Right atrium auricular region (tissue), 2 donors: ENCODE data around the gene TMCC2. TPM values are rescaled to one million over a fixed set of nuclear protein-coding genes. Genes with fewer than 3 reads are reported as not detected.

Source experiments
- DNase-seq: peaks from one replicate; pipeline ENCODE4 v3.0.0-alpha.2; 2019; ENCODE audit warnings: low spot score
- H3K27ac ChIP-seq, 2 donors: fragments of 200-600 bp; sonication (generic); 1 replicate in 1 of 2; 2 replicates in 1 of 2; pipeline ENCODE4 v1.5.1; 2016 to 2019
- H3K27me3 ChIP-seq, 2 donors: fragments of 200-600 bp; sonication (generic); one replicate each; pipeline versions ENCODE4 v1.5.1 to v1.6.0; 2017 to 2019
- H3K36me3 ChIP-seq: fragments of 200-600 bp; sonication (generic); one replicate; pipeline ENCODE4 v1.5.1; 2016
- H3K4me1 ChIP-seq, 2 donors: fragments of 200-600 bp; sonication (generic); one replicate each; pipeline versions ENCODE4 v1.5.1 to v1.6.0; 2017 to 2019
- H3K4me3 ChIP-seq, 2 donors: fragments of 200-600 bp; sonication (generic); 1 replicate in 1 of 2; 2 replicates in 1 of 2; pipeline ENCODE4 v1.5.1; 2017 to 2019; ENCODE audit warnings: mild to moderate bottlenecking in 1 of 2, moderate library complexity in 1 of 2
- H3K9me3 ChIP-seq, 2 donors: fragments of 200-600 bp; sonication (generic); one replicate each; pipeline ENCODE4 v1.5.1; 2019
- CTCF ChIP-seq, 2 donors: fragments of 200-600 bp; sonication (generic); IDR thresholded peaks; one replicate each; pipeline ENCODE4 v1.5.1; 2019; ENCODE audit warnings: antibody characterized with exemption in 2 of 2
- total RNA-seq, 2 donors: library from RNA; depleted of rRNA; stranded (reverse); fragments of >200 nt; gene quantifications; one replicate each; pipeline ENCODE4 v1.1.0, GENCODE V29; 2016

Gene TMCC2
- total RNA-seq, 2 donors from 2014 or later, result 8.5 to 11.9 TPM

DNA sequence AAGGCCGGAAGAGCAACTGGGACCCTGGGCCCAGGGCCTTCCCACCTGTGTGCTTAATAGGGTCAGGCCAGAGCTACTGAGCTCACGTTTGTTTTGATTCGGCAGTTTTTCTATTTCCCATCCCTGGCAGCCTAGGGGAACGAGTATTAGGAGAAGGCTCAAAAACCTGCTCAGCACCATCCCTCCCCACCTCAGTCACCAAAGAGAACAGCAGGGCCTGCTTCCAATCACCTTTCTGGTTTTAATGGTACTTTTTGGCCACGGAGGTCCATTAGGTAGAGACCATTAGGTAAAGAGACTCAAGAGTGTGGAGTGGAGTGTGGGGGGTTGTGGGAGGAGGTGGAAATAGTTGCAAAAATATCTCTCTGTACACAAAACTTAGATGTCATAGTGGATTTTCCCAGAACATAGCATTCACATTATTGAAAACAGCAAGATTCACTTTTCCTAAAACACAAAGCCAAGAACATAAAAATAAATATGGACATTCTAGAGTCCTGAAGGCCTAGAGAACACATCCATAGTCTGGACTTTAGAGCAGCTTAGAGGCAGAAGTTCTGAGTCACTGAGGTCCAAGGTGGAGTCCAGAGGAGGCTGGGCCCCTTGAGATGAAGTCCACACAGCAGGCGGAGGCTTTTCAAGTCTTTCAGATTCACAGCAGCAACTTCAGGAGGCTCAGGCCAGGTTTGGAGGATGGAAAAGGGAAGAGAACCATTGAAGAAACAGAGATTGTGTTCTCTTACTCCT lies 74.3 kb downstream of the TMCC2 start:
- DNase-seq, result no peak
- Histone ChIP-seq H3K4me3 (no peak overlapping the region), H3K27me3 (no peaks in the 10 kb centered on the region), H3K36me3 (peaks cover 14% of the 10 kb centered on the region), H3K4me1 (peaks cover 0 to 7% of the 10 kb centered on the region in 2 donors), H3K27ac (no peak overlapping the region), H3K9me3 (no peaks in the 10 kb centered on the region)
- TF ChIP-seq CTCF (IDR thresholded peaks at IDR 0.05), result no peak

DNA sequence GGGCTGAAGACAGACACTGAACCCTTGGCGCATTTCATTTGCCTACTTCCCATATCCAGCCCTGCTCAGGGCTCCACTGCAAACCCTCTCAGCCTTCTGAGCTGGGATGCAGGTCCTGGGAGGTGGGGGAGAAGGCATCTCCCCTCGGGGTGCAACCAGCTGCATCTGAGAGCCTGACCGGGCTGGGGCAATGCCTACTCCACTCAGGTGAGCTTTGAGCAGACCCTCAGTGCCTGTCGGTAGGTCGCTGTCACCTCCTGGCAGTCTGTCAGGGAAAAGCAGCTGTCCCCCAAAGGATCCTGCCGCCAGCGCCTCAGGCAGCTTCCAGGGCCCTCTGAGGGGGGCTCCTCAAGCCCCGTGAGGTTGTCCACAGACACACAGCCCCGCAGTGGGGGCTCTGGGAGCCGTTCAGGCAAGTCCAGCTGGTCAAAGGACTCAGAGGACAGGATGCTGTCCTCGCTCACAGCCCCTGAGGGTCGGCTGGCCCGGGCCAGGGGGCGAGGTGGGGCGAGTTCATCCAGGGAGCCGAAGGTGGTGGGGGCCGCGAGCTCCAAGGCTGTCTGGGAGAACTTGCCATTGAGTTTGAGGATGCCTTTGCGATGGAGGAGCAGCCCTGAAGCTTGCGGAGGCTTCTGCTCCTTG lies 75.6 kb downstream of the TMCC2 start:
- H3K4me3 ChIP-seq, result no peak overlapping the region
- H3K36me3 ChIP-seq, result peaks cover 14% of the 10 kb centered on the region
- H3K27me3 ChIP-seq, result no peaks in the 10 kb centered on the region
- peaks cover 0 to 7% of the 10 kb centered on the region in 2 donors for H3K4me1 ChIP-seq
- no peak for TF ChIP-seq CTCF (IDR thresholded peaks at IDR 0.05)
- no peak for DNase-seq
- no peaks in the 10 kb centered on the region for H3K9me3 ChIP-seq
- H3K27ac ChIP-seq, result no peak overlapping the region

DNA sequence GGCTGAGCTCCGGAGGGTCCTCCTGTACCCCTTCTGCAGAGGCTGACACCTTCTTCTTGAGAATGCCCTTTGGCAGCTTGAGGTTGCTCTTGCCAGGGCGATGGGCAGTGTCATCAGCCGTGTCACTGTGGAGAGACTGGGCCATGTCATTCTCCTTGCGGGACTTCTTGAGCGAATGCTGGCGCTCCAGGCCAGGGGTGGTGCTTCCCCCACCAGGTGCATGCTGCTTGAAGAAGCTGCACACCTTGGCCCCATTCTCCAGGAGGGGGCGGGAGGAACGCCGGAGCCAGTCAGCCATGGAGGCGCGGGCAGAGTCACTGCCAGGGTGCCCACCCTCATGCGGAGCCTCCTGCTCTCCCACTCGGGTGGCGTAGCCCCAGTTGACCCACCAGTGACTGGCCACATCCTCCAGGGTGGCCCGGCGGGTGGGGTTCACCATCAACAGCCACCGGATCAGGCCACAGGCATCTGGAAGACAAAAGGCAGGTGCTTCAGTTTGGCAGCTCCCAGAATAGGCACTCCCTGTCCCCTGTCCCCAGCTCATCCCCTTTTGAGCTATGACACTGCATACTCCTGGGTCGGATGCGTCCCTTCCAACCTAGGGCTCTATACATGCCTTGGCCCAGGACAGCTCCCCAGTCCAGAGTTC lies 76.4 kb downstream of the TMCC2 start:
- Histone ChIP-seq H3K4me1 (peaks cover 0 to 7% of the 10 kb centered on the region in 2 donors), H3K36me3 (peaks cover 14% of the 10 kb centered on the region), H3K27ac (no peak overlapping the region), H3K4me3 (no peak overlapping the region), H3K27me3 (no peaks in the 10 kb centered on the region), H3K9me3 (no peaks in the 10 kb centered on the region)
- TF ChIP-seq CTCF (IDR thresholded peaks at IDR 0.05), result no peak
- DNase-seq, result no peak

- H3K4me3 ChIP-seq, result no peak overlapping the region
- TF ChIP-seq CTCF (IDR thresholded peaks at IDR 0.05), result no peak
- no peaks in the 10 kb centered on the region for H3K9me3 ChIP-seq
- H3K36me3 ChIP-seq, result peaks cover 14% of the 10 kb centered on the region
- no peak overlapping the region for H3K27ac ChIP-seq
- no peaks in the 10 kb centered on the region for H3K27me3 ChIP-seq
- DNase-seq, result no peak
- H3K4me1 ChIP-seq, result peaks cover 0 to 7% of the 10 kb centered on the region in 2 donors
Observed at GRCh38 chr1:205304695-205305070, 76.9 kb downstream of the TMCC2 start.

DNA sequence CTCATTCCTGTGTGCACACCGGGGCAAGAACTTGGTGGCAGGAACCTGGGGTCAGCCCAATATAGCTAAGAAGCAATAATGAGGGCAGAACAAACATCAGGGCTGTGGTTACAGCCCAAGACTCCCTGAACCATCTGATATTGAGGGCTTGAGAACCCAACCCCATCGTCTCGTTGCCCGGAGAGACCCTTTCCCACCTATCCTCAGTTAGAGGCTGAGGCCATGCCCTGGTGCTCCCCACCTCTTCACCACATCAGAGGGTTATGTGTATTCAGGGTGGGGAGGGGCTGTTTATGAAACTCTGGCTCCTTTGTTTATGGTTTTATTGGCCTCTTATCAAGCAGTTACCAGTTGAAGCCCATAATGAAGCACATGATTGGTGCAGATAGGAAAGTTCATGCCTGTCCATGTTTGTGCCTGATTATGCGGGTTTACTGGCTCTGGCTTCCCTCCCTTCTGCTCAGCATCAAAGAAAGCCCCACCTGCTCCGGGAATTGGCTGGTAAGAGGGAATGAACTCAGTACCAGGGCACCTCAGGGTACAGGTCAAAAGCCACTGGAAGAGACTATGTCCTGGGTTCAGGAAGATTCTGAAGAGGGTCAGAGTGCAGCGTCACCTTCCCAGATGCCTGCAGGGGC lies 79.3 kb downstream of the TMCC2 start:
- no peak for TF ChIP-seq CTCF (IDR thresholded peaks at IDR 0.05)
- peaks cover 14% of the 10 kb centered on the region for H3K36me3 ChIP-seq
- H3K27me3 ChIP-seq, result no peaks in the 10 kb centered on the region
- H3K4me1 ChIP-seq, result no peaks in the 10 kb centered on the region
- no peaks in the 10 kb centered on the region for H3K9me3 ChIP-seq
- DNase-seq, result no peak
- no peak overlapping the region for H3K27ac ChIP-seq
- H3K4me3 ChIP-seq, result no peak overlapping the region
